ENCODE data around the gene DNAJB1. TPM values are rescaled to one million over a fixed set of nuclear protein-coding genes. Genes with fewer than 3 reads are reported as not detected.
"Not testable (repeated sequence)": the region's sequence is repeated elsewhere in the genome, so short reads cannot be mapped to it uniquely, and the experiment has no call there.

The DNAJB1 gene
- total RNA-seq, 2 experiments from 2014 or later = 45.0 to 45.7 TPM

GRCh38 chr19:14516746-14517438 lies 1.3 kb downstream of the DNAJB1 start:
- H3K4me3 Mint-ChIP-seq = peak overlapping the region; percentile 92
- H3K27me3 Mint-ChIP-seq = no peaks in the 10 kb centered on the region
- no peak for DNase-seq
- H3K9me3 Mint-ChIP-seq = no peaks in the 10 kb centered on the region
- H3K36me3 Mint-ChIP-seq = peaks cover 39% of the 10 kb centered on the region
- H3K27ac Mint-ChIP-seq = peak overlapping the region; percentile 80
- peaks cover 52% of the 10 kb centered on the region for H3K4me1 Mint-ChIP-seq

- Mint-ChIP-seq H3K9me3 (no peaks in the 10 kb centered on the region), H3K27me3 (no peaks in the 10 kb centered on the region), H3K4me3 (peak overlapping the region; percentile 92), H3K36me3 (peaks cover 42% of the 10 kb centered on the region), H3K27ac (peak overlapping the region; percentile 80), H3K4me1 (peaks cover 52% of the 10 kb centered on the region)
- DNase-seq = no peak
These were observed 2.1 kb downstream of the DNAJB1 start for GRCh38 chr19:14516048-14516534.

- peaks cover 57% of the 10 kb centered on the region for H3K4me1 Mint-ChIP-seq
- H3K36me3 Mint-ChIP-seq = peaks cover 44% of the 10 kb centered on the region
- H3K4me3 Mint-ChIP-seq = peak overlapping the region; percentile 92
These were observed 2.6 kb downstream of the DNAJB1 start for GRCh38 chr19:14515501-14516047.

GRCh38 chr19:14514215-14514863 lies 3.9 kb downstream of the DNAJB1 start:
- H3K36me3 Mint-ChIP-seq = peaks cover 44% of the 10 kb centered on the region
- peaks cover 54% of the 10 kb centered on the region for H3K4me1 Mint-ChIP-seq
- no peak for DNase-seq
- H3K27me3 Mint-ChIP-seq = no peaks in the 10 kb centered on the region
- H3K4me3 Mint-ChIP-seq = peak overlapping the region; percentile 92
- H3K9me3 Mint-ChIP-seq = no peaks in the 10 kb centered on the region
- peak overlapping the region; percentile 17 for H3K27ac Mint-ChIP-seq

More at GRCh38 chr19:14515501-14516047, 2.6 kb downstream of the DNAJB1 start:
- no peaks in the 10 kb centered on the region for H3K9me3 Mint-ChIP-seq
- no peaks in the 10 kb centered on the region for H3K27me3 Mint-ChIP-seq
- peak overlapping the region; percentile 80 for H3K27ac Mint-ChIP-seq
- DNase-seq = no peak

GRCh38 chr19:14512406-14512961 lies 5.7 kb downstream of the DNAJB1 start:
- no peak for DNase-seq
- no peaks in the 10 kb centered on the region for H3K27me3 Mint-ChIP-seq
- H3K36me3 Mint-ChIP-seq = peaks cover 41% of the 10 kb centered on the region
- H3K4me1 Mint-ChIP-seq = peaks cover 58% of the 10 kb centered on the region
- H3K9me3 Mint-ChIP-seq = no peaks in the 10 kb centered on the region
- H3K27ac Mint-ChIP-seq = peak overlapping the region; percentile 12
- no peak overlapping the region for H3K4me3 Mint-ChIP-seq

- H3K4me1 Mint-ChIP-seq = peaks cover 60% of the 10 kb centered on the region
- H3K9me3 Mint-ChIP-seq = no peaks in the 10 kb centered on the region
- H3K27ac Mint-ChIP-seq = peak overlapping the region; percentile 82
- H3K36me3 Mint-ChIP-seq = peaks cover 29% of the 10 kb centered on the region
- H3K27me3 Mint-ChIP-seq = no peaks in the 10 kb centered on the region
- no peak for DNase-seq
- peak overlapping the region; percentile 25 for H3K4me3 Mint-ChIP-seq
These were observed 7.0 kb downstream of the DNAJB1 start for GRCh38 chr19:14511229-14511593.

- Mint-ChIP-seq H3K36me3 (peaks cover 23% of the 10 kb centered on the region), H3K4me3 (peak overlapping the region; percentile 25), H3K4me1 (peaks cover 59% of the 10 kb centered on the region), H3K27me3 (no peaks in the 10 kb centered on the region), H3K9me3 (no peaks in the 10 kb centered on the region), H3K27ac (peak overlapping the region; percentile 82)
- DNase-seq = no peak
These were observed 7.6 kb downstream of the DNAJB1 start for GRCh38 chr19:14510311-14511228.

GRCh38 chr19:14507704-14508542 lies 10.3 kb downstream of the DNAJB1 start:
- Mint-ChIP-seq H3K27ac (peak overlapping the region; percentile 46), H3K36me3 (peaks cover 6% of the 10 kb centered on the region)

GRCh38 chr19:14505488-14506239 lies 12.5 kb downstream of the DNAJB1 start:
- Mint-ChIP-seq H3K9me3 (no peaks in the 10 kb centered on the region), H3K27me3 (no peaks in the 10 kb centered on the region), H3K4me3 (no peak overlapping the region), H3K27ac (peak overlapping the region; percentile 59), H3K36me3 (no peaks in the 10 kb centered on the region), H3K4me1 (peaks cover 36% of the 10 kb centered on the region)
- DNase-seq = peak; percentile 79

More at GRCh38 chr19:14507704-14508542, 10.3 kb downstream of the DNAJB1 start:
- no peak overlapping the region for H3K4me3 Mint-ChIP-seq
- no peak for DNase-seq
- H3K4me1 Mint-ChIP-seq = peaks cover 43% of the 10 kb centered on the region
- no peaks in the 10 kb centered on the region for H3K9me3 Mint-ChIP-seq
- H3K27me3 Mint-ChIP-seq = no peaks in the 10 kb centered on the region

GRCh38 chr19:14504575-14504974 lies 13.6 kb downstream of the DNAJB1 start:
- H3K27ac Mint-ChIP-seq, H3K9me3 Mint-ChIP-seq, DNase-seq, H3K27me3 Mint-ChIP-seq, H3K36me3 Mint-ChIP-seq, H3K4me3 Mint-ChIP-seq: not testable (repeated sequence)
- peaks cover 30% of the 10 kb centered on the region for H3K4me1 Mint-ChIP-seq

GRCh38 chr19:14503285-14503684 lies 14.9 kb downstream of the DNAJB1 start:
- no peaks in the 10 kb centered on the region for H3K9me3 Mint-ChIP-seq
- no peak overlapping the region for H3K4me3 Mint-ChIP-seq
- no peaks in the 10 kb centered on the region for H3K36me3 Mint-ChIP-seq
- no peak for DNase-seq
- peaks cover 22% of the 10 kb centered on the region for H3K4me1 Mint-ChIP-seq
- no peaks in the 10 kb centered on the region for H3K27me3 Mint-ChIP-seq
- H3K27ac Mint-ChIP-seq = no peak overlapping the region

- no peaks in the 10 kb centered on the region for H3K27me3 Mint-ChIP-seq
These were observed 15.7 kb downstream of the DNAJB1 start for GRCh38 chr19:14502334-14503092.

More at GRCh38 chr19:14502334-14503092, 15.7 kb downstream of the DNAJB1 start:
- H3K27ac Mint-ChIP-seq = no peak overlapping the region
- no peak overlapping the region for H3K4me3 Mint-ChIP-seq
- DNase-seq = no peak
- H3K9me3 Mint-ChIP-seq = no peaks in the 10 kb centered on the region
- H3K36me3 Mint-ChIP-seq = no peaks in the 10 kb centered on the region
- H3K4me1 Mint-ChIP-seq = peaks cover 17% of the 10 kb centered on the region
